Neural progenitor cell (in vitro differentiated cells): ENCODE results near the gene SHD. TPM values are rescaled to one million over a fixed set of nuclear protein-coding genes. Genes with fewer than 3 reads are reported as not detected.

ENCODE experiments used
- DNase-seq: peaks from one replicate; pipeline ENCODE4 v3.0.0-alpha.2; 2016; ENCODE audit warnings: low spot score
- H2AFZ ChIP-seq: fragments of 200-600 bp; sonication (generic); replicated peaks from 2 replicates; pipeline ENCODE4 v1.6.1; 2016; ENCODE audit warnings: antibody characterized with exemption
- H3F3A ChIP-seq: fragments of 200-600 bp; sonication (generic); 2 replicates; pipeline ENCODE4 v1.6.1; 2016; ENCODE audit warnings: antibody characterized with exemption, low read depth
- H3K27ac ChIP-seq: fragments of 200-600 bp; sonication (generic); 2 replicates; pipeline ENCODE4 v1.5.1; 2016; ENCODE audit warnings: mild to moderate bottlenecking
- H3K27me3 ChIP-seq: fragments of 200-600 bp; sonication (generic); 2 replicates; pipeline ENCODE4 v1.6.1; 2016; ENCODE audit warnings: mild to moderate bottlenecking, moderate library complexity
- H3K36me3 ChIP-seq: fragments of 200-600 bp; sonication (generic); 2 replicates; pipeline ENCODE4 v1.5.1; 2016
- H3K4me1 ChIP-seq: fragments of 200-600 bp; sonication (generic); 2 replicates; pipeline ENCODE4 v1.6.1; 2016; ENCODE audit warnings: mixed run types
- H3K4me2 ChIP-seq: fragments of 200-600 bp; sonication (generic); 2 replicates; pipeline ENCODE4 v1.6.1; 2016
- H3K4me3 ChIP-seq: fragments of 200-600 bp; sonication (generic); 2 replicates; pipeline ENCODE4 v1.5.1; 2016
- H3K79me2 ChIP-seq: fragments of 200-600 bp; sonication (generic); 2 replicates; pipeline ENCODE4 v1.6.1; 2016; ENCODE audit warnings: low read depth
- H3K9ac ChIP-seq: fragments of 200-600 bp; sonication (generic); 2 replicates; pipeline ENCODE4 v1.6.1; 2016
- H3K9me3 ChIP-seq: fragments of 200-600 bp; sonication (generic); 2 replicates; pipeline ENCODE4 v1.5.1; 2016; ENCODE audit warnings: low read depth
- H4K20me1 ChIP-seq: fragments of 200-600 bp; sonication (generic); 2 replicates; pipeline ENCODE4 v1.6.1; 2016; ENCODE audit warnings: low read depth
- H3K27ac Mint-ChIP-seq: 3 replicates; pipeline ENCODE4 v1.8.0; 2021; ENCODE audit warnings: mixed read lengths
- H3K27me3 Mint-ChIP-seq: 2 replicates; pipeline ENCODE4 v1.8.0; 2022; ENCODE audit warnings: low read depth, mild to moderate bottlenecking, inconsistent platforms, moderate library complexity, mixed read lengths; ENCODE audit not compliant: insufficient read depth
- H3K36me3 Mint-ChIP-seq: 3 replicates; pipeline ENCODE4 v1.8.0; 2021; ENCODE audit warnings: mixed read lengths
- H3K4me1 Mint-ChIP-seq: 3 replicates; pipeline ENCODE4 v1.8.0; 2021; ENCODE audit warnings: mixed read lengths
- H3K4me3 Mint-ChIP-seq: 3 replicates; pipeline ENCODE4 v1.8.0; 2021; ENCODE audit warnings: mild to moderate bottlenecking, moderate library complexity, mixed read lengths
- H3K9me3 Mint-ChIP-seq: 3 replicates; pipeline ENCODE4 v1.8.0; 2020; ENCODE audit warnings: mixed read lengths
- CTCF ChIP-seq: fragments of 200-600 bp; sonication (generic); IDR thresholded peaks from 2 replicates; pipeline ENCODE4 v1.5.1; 2017; ENCODE audit warnings: antibody characterized with exemption, mild to moderate bottlenecking
- EZH2 ChIP-seq: fragments of 200-600 bp; sonication (generic); IDR thresholded peaks from 2 replicates; pipeline ENCODE4 v1.6.1; 2017; ENCODE audit warnings: antibody characterized with exemption, mild to moderate bottlenecking, moderate library complexity
- EZH2phosphoT487 ChIP-seq: fragments of 200-600 bp; sonication (generic); IDR thresholded peaks from 2 replicates; pipeline ENCODE4 v1.6.1; 2017; ENCODE audit warnings: antibody characterized with exemption
- total RNA-seq: library from RNA; depleted of rRNA; stranded (reverse); fragments of >200 nt; gene quantifications from 2 replicates; pipeline ENCODE4 v1.2.3, GENCODE V29; 2015; ENCODE audit warnings: low replicate concordance

Gene SHD
- total RNA-seq, 1 donor from 2014 or later = not detected

DNA sequence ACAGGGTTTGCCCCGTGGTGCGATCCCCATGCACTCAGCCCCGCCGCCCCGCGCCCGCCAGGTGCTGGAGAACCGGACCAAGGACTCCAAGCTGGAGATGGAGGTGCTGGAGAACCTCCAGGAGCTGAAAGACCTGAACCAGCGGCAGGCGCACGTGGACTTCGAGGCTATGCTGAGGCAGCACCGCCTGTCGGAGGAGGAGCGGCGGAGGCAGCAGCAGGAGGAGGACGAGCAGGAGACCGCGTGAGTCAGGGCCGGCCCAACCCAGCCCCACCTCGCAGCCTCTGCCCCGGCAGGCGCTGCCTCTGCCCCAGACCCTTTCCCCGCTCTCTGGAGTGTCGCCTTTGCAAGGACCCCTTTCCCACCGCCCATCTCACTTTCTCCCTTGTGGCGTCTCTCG is 20.9 kb upstream of the SHD start:
- TF ChIP-seq CTCF (no peak), EZH2 (no peak)
- Histone ChIP-seq H3K27me3 (no peaks in the 10 kb centered on the region), H3K4me2 (no peak overlapping the region), H3K4me3 (no peak overlapping the region), H3K36me3 (peaks cover 6% of the 10 kb centered on the region), H3F3A (no peaks in the 10 kb centered on the region), H3K9me3 (no peaks in the 10 kb centered on the region), H3K27ac (no peak overlapping the region), H4K20me1 (no peaks in the 10 kb centered on the region), H2AFZ (no peak overlapping the region), H3K4me1 (no peaks in the 10 kb centered on the region), H3K79me2 (no peaks in the 10 kb centered on the region), H3K9ac (no peak overlapping the region)
- no peaks in the 10 kb centered on the region for H3K4me1 Mint-ChIP-seq
- H3K36me3 Mint-ChIP-seq = peaks cover 26% of the 10 kb centered on the region
- no peak overlapping the region for H3K27ac Mint-ChIP-seq
- DNase-seq = no peak
- no peaks in the 10 kb centered on the region for H3K27me3 Mint-ChIP-seq
- no peak overlapping the region for H3K4me3 Mint-ChIP-seq
- peaks cover 10% of the 10 kb centered on the region for H3K9me3 Mint-ChIP-seq

- H3K36me3 ChIP-seq = no peaks in the 10 kb centered on the region
- H3K36me3 Mint-ChIP-seq = peaks cover 13% of the 10 kb centered on the region
These were observed 18.4 kb upstream of the SHD start for GRCh38 chr19:4260613-4261191.

DNA sequence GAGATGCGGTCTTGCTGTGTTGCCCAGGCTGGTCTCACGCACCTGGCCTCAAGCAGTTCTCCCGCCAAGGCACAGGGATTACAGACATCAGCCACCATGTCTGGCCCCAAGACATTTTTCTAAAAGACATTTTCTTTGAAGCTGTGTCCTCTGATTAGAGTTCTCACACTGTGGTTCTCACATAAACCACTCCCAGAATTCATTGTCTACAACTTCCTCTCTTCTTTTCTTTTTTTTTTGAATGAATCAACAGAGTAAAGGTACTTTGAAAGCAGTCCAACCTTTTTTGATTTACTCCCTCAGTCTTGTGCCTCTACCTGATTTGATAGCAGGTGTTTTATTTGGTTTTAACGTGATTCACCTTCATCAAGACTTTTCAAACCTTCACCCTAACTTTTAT is 14.3 kb upstream of the SHD start:
- Mint-ChIP-seq H3K27ac (no peak overlapping the region), H3K9me3 (no peaks in the 10 kb centered on the region), H3K27me3 (peaks cover 6% of the 10 kb centered on the region), H3K4me3 (no peak overlapping the region), H3K36me3 (peaks cover 3% of the 10 kb centered on the region), H3K4me1 (peaks cover 4% of the 10 kb centered on the region)
- TF ChIP-seq EZH2phosphoT487 (no peak), EZH2 (no peak), CTCF (no peak)
- H3K79me2 ChIP-seq = no peaks in the 10 kb centered on the region
- no peak overlapping the region for H3K9ac ChIP-seq
- no peak overlapping the region for H2AFZ ChIP-seq
- H3K4me3 ChIP-seq = no peak overlapping the region
- no peak overlapping the region for H3K27ac ChIP-seq
- no peak overlapping the region for H3K4me2 ChIP-seq
- no peaks in the 10 kb centered on the region for H3K36me3 ChIP-seq
- H3K4me1 ChIP-seq = no peaks in the 10 kb centered on the region
- H4K20me1 ChIP-seq = peaks cover 5% of the 10 kb centered on the region
- DNase-seq = no peak
- no peaks in the 10 kb centered on the region for H3K9me3 ChIP-seq
- peaks cover 6% of the 10 kb centered on the region for H3F3A ChIP-seq
- H3K27me3 ChIP-seq = no peaks in the 10 kb centered on the region

More at GRCh38 chr19:4260613-4261191, 18.4 kb upstream of the SHD start:
- Histone ChIP-seq H3K9ac (no peak overlapping the region), H3F3A (no peaks in the 10 kb centered on the region), H4K20me1 (no peaks in the 10 kb centered on the region), H2AFZ (no peak overlapping the region), H3K4me2 (no peak overlapping the region), H3K4me1 (no peaks in the 10 kb centered on the region), H3K9me3 (no peaks in the 10 kb centered on the region), H3K27ac (no peak overlapping the region), H3K27me3 (no peaks in the 10 kb centered on the region), H3K79me2 (no peaks in the 10 kb centered on the region), H3K4me3 (no peak overlapping the region)
- DNase-seq = no peak
- peaks cover 4% of the 10 kb centered on the region for H3K27me3 Mint-ChIP-seq
- TF ChIP-seq EZH2phosphoT487 (no peak), EZH2 (no peak), CTCF (no peak)
- H3K27ac Mint-ChIP-seq = no peak overlapping the region
- no peaks in the 10 kb centered on the region for H3K9me3 Mint-ChIP-seq
- H3K4me1 Mint-ChIP-seq = no peaks in the 10 kb centered on the region
- no peak overlapping the region for H3K4me3 Mint-ChIP-seq
